ENCODE data around the gene LZTS3.
A peak's percentile ranks its signal among the peaks of the same experiment; 100 is the strongest.
"Not testable (repeated sequence)": the region's sequence is repeated elsewhere in the genome, so short reads cannot be mapped to it uniquely, and the experiment has no call there.

Gene LZTS3

GRCh38 chr20:3133155-3133554 lies 40.2 kb downstream of the LZTS3 start:
- DNase-seq: no peak

- no peak for DNase-seq
Observed at GRCh38 chr20:3130051-3130600, 43.2 kb downstream of the LZTS3 start.

- DNase-seq: no peak
Observed at GRCh38 chr20:3129094-3129493, 44.3 kb downstream of the LZTS3 start.

GRCh38 chr20:3128275-3128984 lies 44.9 kb downstream of the LZTS3 start:
- DNase-seq: no peak

- DNase-seq: no peak
Observed at GRCh38 chr20:3126527-3126859, 46.9 kb downstream of the LZTS3 start.

- not testable (repeated sequence) for DNase-seq
Observed at GRCh38 chr20:3125776-3126526, 47.4 kb downstream of the LZTS3 start.

GRCh38 chr20:3124773-3125560 lies 48.4 kb downstream of the LZTS3 start:
- DNase-seq: not testable (repeated sequence)

GRCh38 chr20:3124163-3124562 lies 49.2 kb downstream of the LZTS3 start:
- not testable (repeated sequence) for DNase-seq

GRCh38 chr20:3123542-3123941 lies 49.8 kb downstream of the LZTS3 start:
- DNase-seq: peak; percentile 16

- DNase-seq: no peak
Observed at GRCh38 chr20:3121955-3122610, 51.3 kb downstream of the LZTS3 start.

GRCh38 chr20:3121271-3121911 lies 52.0 kb downstream of the LZTS3 start:
- DNase-seq: no peak

GRCh38 chr20:3119044-3119443 lies 54.3 kb downstream of the LZTS3 start:
- no peak for DNase-seq

- DNase-seq: peak; percentile 33
Observed at GRCh38 chr20:3117839-3118379, 55.4 kb downstream of the LZTS3 start.

- DNase-seq: no peak
Observed at GRCh38 chr20:3116341-3116740, 57.0 kb downstream of the LZTS3 start.

GRCh38 chr20:3115190-3116107 lies 57.9 kb downstream of the LZTS3 start:
- peak; percentile 82 for DNase-seq

All from DMS53 (cell line).